ENCODE data around the gene CDKL5. TPM values are rescaled to one million over a fixed set of nuclear protein-coding genes. Genes with fewer than 3 reads are reported as not detected.

The CDKL5 gene
- polyA plus RNA-seq, 2 of the 4 experiments (the other 2 are of a cell fraction) = 5.4 to 22.8 TPM

DNA sequence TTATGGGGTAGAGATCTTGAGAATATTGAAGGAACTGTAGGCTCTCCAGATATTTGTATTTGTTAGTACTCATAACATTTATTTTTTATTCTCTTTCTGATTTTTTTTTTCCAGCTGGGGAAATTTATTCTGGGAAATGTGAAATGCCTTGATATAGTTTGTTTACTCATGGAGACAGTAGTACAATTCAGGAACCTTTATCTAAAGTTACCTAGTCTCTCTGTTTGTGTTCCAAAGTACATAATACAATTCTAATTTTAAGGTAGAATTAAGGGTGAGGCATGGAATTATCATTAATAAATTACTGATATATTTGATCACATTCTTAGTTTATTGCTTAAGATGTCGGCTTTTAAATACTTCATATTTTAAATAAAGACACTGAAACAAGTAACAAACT lies 132.5 kb downstream of the CDKL5 start:
- ChIA-PET CTCF (interaction anchor here (0.6 kb wide), 1 partner anchor 448 kb away, joined by 3 read pairs; no protein-coding TSS in a partner anchor), POLR2A (no interaction called here)
- H3K4me1 ChIP-seq = 0 out of 3 replicates have a peak, but pooled peaks cover 3% of the 10 kb centered on the region
- WGBS (ENCODE audit: missing lambda C conversion rate) = 77% methylated on average over 1 of the region's 1 CpG
- H3K4me2 ChIP-seq = no peak overlapping the region
- ATAC-seq = no peak
- no peak overlapping the region for H3K4me3 ChIP-seq
- no peak for TF ChIP-seq SMC3 (IDR thresholded peaks at IDR 0.05)
- TF ChIP-seq, protein P1, sequence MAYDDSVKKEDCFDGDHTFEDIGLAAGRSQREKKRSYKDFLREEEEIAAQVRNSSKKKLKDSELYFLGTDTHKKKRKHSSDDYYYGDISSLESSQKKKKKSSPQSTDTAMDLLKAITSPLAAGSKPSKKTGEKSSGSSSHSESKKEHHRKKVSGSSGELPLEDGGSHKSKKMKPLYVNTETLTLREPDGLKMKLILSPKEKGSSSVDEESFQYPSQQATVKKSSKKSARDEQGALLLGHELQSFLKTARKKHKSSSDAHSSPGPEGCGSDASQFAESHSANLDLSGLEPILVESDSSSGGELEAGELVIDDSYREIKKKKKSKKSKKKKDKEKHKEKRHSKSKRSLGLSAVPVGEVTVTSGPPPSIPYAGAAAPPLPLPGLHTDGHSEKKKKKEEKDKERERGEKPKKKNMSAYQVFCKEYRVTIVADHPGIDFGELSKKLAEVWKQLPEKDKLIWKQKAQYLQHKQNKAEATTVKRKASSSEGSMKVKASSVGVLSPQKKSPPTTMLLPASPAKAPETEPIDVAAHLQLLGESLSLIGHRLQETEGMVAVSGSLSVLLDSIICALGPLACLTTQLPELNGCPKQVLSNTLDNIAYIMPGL (CRISPR knock-in tag; IDR thresholded peaks at IDR 0.05; ENCODE audit: borderline replicate concordance) = no peak
- TF ChIP-seq JUNB (IDR thresholded peaks at IDR 0.05) = no peak
- no peak for TF ChIP-seq PHF8 (IDR thresholded peaks at IDR 0.05; ENCODE audit: borderline replicate concordance, low read depth)
- TF ChIP-seq RFX5 (IDR thresholded peaks at IDR 0.05) = no peak
- TF ChIP-seq FOSL2 (IDR thresholded peaks at IDR 0.05) = no peak
- no peak for TF ChIP-seq FOSL2 (CRISPR knock-in tag; IDR thresholded peaks at IDR 0.05)
- no peak for TF ChIP-seq TP53 (CRISPR knock-in tag; IDR thresholded peaks at IDR 0.05)
- no peak for TF ChIP-seq POLR2AphosphoS2 (conservative IDR thresholded peaks at IDR 0.05; ENCODE audit: low read length)
- H3K27ac ChIP-seq = no peak overlapping the region
- no peak for FAIRE-seq
- DNase-seq (ENCODE audit: low read depth in 1 of 2, low spot score in 1 of 2) = no peak
- no peaks in the 10 kb centered on the region for H3K9me3 ChIP-seq

GRCh38 chrX:18558799-18559198 lies 133.4 kb downstream of the CDKL5 start:
- Histone ChIP-seq H3K4me3 (no peak overlapping the region), H3K4me1 (0 out of 3 replicates have a peak, but pooled peaks cover 5% of the 10 kb centered on the region), H3K4me2 (no peak overlapping the region), H3K9me3 (no peaks in the 10 kb centered on the region), H3K27ac (no peak overlapping the region)
- ATAC-seq (no peak), FAIRE-seq (no peak), DNase-seq (ENCODE audit: low read depth in 1 of 2, low spot score in 1 of 2) (no peak)
- ChIA-PET POLR2A (no interaction called here), CTCF (no interaction called here)
- TF ChIP-seq EP300 (IDR thresholded peaks at IDR 0.05) (no peak), RNF2 (IDR thresholded peaks at IDR 0.05; ENCODE audit: borderline replicate concordance, low read depth) (no peak), FOSL2 (IDR thresholded peaks at IDR 0.05) (no peak), FOSL2 (CRISPR knock-in tag; IDR thresholded peaks at IDR 0.05) (no peak), NR3C1 (IDR thresholded peaks at IDR 0.05) (no peak), TFCP2L1 (CRISPR knock-in tag; IDR thresholded peaks at IDR 0.05) (no peak), ELK1 (IDR thresholded peaks at IDR 0.05; ENCODE audit: low read depth, low read length) (no peak), RCOR1 (IDR thresholded peaks at IDR 0.05; ENCODE audit: low read depth, low read length) (no peak), BCL3 (IDR thresholded peaks at IDR 0.05) (no peak), CEBPB (IDR thresholded peaks at IDR 0.05) (no peak), HOXB5 (CRISPR knock-in tag; IDR thresholded peaks at IDR 0.05) (no peak), E2F6 (IDR thresholded peaks at IDR 0.05; ENCODE audit: borderline replicate concordance, low read depth) (no peak), SMC3 (IDR thresholded peaks at IDR 0.05) (no peak), ZFP36 (IDR thresholded peaks at IDR 0.05; ENCODE audit: borderline replicate concordance, partially characterized antibody) (no peak), BHLHE40 (IDR thresholded peaks at IDR 0.05; ENCODE audit: low read depth, low read length) (no peak), FOSB (CRISPR knock-in tag; IDR thresholded peaks at IDR 0.05) (no peak)
- TF ChIP-seq, protein P2, sequence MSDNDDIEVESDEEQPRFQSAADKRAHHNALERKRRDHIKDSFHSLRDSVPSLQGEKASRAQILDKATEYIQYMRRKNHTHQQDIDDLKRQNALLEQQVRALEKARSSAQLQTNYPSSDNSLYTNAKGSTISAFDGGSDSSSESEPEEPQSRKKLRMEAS (IDR thresholded peaks at IDR 0.05) = no peak
- 64% methylated on average over 3 of the region's 3 CpGs for WGBS (ENCODE audit: missing lambda C conversion rate)

Data from A549 (cell line).